DOHH2 (cell line): ENCODE measurements around the gene LYSMD1.

Experiments used
- H3F3A ChIP-seq: fragments of 200-600 bp; sonication (generic), shearing (Covaris generic); 2 replicates; pipeline ENCODE4 v1.6.0; 2016; ENCODE audit warnings: antibody characterized with exemption, mild to moderate bottlenecking; ENCODE audit not compliant: control insufficient read depth, insufficient read depth
- H3K27ac ChIP-seq: fragments of 200-600 bp; sonication (generic); 2 replicates; pipeline ENCODE4 v1.5.1; 2014; ENCODE audit warnings: low read depth, mild to moderate bottlenecking, low read length, moderate library complexity
- H3K27me3 ChIP-seq: fragments of 200-600 bp; sonication (generic); 2 replicates; pipeline ENCODE4 v1.6.1; 2014; ENCODE audit warnings: mild to moderate bottlenecking, low read length, mixed read lengths; ENCODE audit not compliant: control insufficient read depth
- H3K36me3 ChIP-seq: fragments of 200-600 bp; sonication (generic); 2 replicates; pipeline ENCODE4 v1.6.1; 2014; ENCODE audit warnings: mild to moderate bottlenecking, low read length, moderate library complexity, mixed read lengths; ENCODE audit not compliant: control insufficient read depth
- H3K4me1 ChIP-seq: fragments of 200-600 bp; sonication (generic); 2 replicates; pipeline ENCODE4 v1.6.1; 2014; ENCODE audit warnings: mild to moderate bottlenecking, low read length, mixed read lengths; ENCODE audit not compliant: control insufficient read depth
- H3K4me2 ChIP-seq: fragments of 200-600 bp; sonication (generic); 2 replicates; pipeline ENCODE4 v1.6.0; 2014; ENCODE audit warnings: mild to moderate bottlenecking, low read length, moderate library complexity
- H3K4me3 ChIP-seq: fragments of 200-600 bp; sonication (generic); 2 replicates; pipeline ENCODE4 v1.5.1; 2014; ENCODE audit warnings: mild to moderate bottlenecking, low read length, mixed read lengths
- H3K79me2 ChIP-seq: fragments of 200-600 bp; sonication (generic); 2 replicates; pipeline ENCODE4 v1.6.1; 2014; ENCODE audit warnings: mild to moderate bottlenecking, low read length, mixed read lengths; ENCODE audit not compliant: control insufficient read depth
- H3K9me2 ChIP-seq: fragments of 200-600 bp; sonication (generic); replicated peaks from 2 replicates; pipeline ENCODE4 v1.6.1; 2014; ENCODE audit warnings: mild to moderate bottlenecking, low read length, mixed read lengths; ENCODE audit not compliant: control insufficient read depth
- H3K9me3 ChIP-seq: fragments of 200-600 bp; sonication (generic); 2 replicates; pipeline ENCODE4 v1.6.1; 2014; ENCODE audit warnings: antibody characterized with exemption, low read length, mixed read lengths; ENCODE audit not compliant: control insufficient read depth, insufficient read depth
- H4K20me1 ChIP-seq: fragments of 200-600 bp; sonication (generic); 2 replicates; pipeline ENCODE4 v1.6.0; 2014; ENCODE audit warnings: low read depth, mild to moderate bottlenecking, antibody characterized with exemption, low read length, moderate library complexity; ENCODE audit not compliant: control insufficient read depth, insufficient read depth
- EZH2phosphoT487 ChIP-seq: fragments of 200-600 bp; sonication (generic); IDR thresholded peaks from 2 replicates; pipeline ENCODE4 v1.6.1; 2017; ENCODE audit warnings: borderline replicate concordance, mild to moderate bottlenecking, antibody characterized with exemption, low read length, moderate library complexity, mixed read lengths
- TF ChIP-seq, protein P1 (sequence below): fragments of 200-600 bp; sonication (generic); IDR thresholded peaks from one replicate; pipeline ENCODE4 v1.5.1; 2014; ENCODE audit warnings: antibody characterized with exemption, mild to moderate bottlenecking, low read depth, low read length; ENCODE audit not compliant: poor library complexity, severe bottlenecking

Gene LYSMD1, protein sequence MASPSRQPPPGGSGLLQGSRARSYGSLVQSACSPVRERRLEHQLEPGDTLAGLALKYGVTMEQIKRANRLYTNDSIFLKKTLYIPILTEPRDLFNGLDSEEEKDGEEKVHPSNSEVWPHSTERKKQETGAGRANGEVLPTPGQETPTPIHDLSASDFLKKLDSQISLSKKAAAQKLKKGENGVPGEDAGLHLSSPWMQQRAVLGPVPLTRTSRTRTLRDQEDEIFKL

DNA sequence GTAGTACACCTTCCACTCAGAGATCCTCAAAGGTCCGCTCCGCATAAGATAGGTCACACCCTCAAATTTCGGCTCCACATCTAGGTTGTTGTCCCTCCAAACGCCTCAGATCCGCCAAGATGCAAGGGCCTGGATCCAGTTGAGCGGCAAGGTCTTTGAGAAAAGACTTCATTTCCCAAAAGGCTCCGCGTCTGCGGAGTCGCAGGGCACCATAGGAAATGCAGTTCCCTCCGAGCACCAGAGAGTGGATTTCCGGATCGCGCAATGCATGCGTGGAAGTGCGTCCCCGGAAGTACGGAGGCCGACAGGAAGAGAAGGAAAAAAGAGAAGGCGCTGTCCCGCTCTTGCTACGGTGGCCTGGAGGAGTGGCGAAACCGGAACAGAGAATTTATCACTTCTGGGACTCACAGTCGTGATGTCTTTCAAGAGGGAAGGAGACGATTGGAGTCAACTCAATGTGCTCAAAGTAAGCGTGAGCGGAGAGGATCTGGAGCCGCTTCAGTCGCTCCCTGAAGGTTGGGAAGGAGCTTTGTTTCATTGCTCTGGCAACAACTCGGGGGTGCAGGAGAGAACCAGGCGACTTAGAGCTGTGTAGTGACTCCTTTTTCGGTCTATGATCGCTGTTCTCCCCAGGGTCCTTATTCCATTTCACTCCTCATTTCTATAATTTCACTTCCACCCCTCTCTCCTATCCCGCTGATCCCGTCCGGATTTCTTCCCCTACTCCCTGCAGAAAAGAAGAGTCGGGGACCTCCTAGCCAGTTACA is at the start of gene LYSMD1, which contains the start of gene SCNM1:
LYSMD1 (minus strand) TSS at position 165 of the 767 bp plus-strand sequence. CDS start 644 bp downstream, outside the sequence.
SCNM1 (plus strand) TSS at position 407 of the 767 bp plus-strand sequence; CDS start at position 416, 9 bp downstream.
- H3K27me3 ChIP-seq, result no peaks in the 10 kb centered on the region
- H3K9me3 ChIP-seq, result no peaks in the 10 kb centered on the region
- TF ChIP-seq, protein P1, sequence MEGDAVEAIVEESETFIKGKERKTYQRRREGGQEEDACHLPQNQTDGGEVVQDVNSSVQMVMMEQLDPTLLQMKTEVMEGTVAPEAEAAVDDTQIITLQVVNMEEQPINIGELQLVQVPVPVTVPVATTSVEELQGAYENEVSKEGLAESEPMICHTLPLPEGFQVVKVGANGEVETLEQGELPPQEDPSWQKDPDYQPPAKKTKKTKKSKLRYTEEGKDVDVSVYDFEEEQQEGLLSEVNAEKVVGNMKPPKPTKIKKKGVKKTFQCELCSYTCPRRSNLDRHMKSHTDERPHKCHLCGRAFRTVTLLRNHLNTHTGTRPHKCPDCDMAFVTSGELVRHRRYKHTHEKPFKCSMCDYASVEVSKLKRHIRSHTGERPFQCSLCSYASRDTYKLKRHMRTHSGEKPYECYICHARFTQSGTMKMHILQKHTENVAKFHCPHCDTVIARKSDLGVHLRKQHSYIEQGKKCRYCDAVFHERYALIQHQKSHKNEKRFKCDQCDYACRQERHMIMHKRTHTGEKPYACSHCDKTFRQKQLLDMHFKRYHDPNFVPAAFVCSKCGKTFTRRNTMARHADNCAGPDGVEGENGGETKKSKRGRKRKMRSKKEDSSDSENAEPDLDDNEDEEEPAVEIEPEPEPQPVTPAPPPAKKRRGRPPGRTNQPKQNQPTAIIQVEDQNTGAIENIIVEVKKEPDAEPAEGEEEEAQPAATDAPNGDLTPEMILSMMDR, result no peak
- no peak for TF ChIP-seq EZH2phosphoT487

DNA sequence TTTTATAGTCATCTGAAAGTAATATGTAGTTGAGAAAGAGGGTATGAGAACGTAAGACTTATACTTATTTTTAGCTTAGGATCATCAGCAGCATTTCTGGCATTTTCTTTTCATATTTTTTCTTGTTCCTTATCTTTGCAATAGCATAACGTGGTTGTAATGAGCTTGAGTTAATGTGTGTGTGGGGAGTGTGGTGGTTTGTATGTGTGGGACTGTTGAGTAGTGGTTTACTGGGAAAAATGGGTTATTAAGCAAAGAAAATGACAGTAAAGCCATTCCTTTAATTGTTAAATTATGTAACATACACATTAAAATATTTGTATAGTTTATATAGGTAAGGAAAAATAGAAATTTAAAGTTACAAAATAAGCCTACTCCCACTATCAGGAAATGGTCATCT is 47.9 kb upstream of the LYSMD1 start:
- Histone ChIP-seq H4K20me1 (0 out of 2 replicates have a peak, but pooled peaks cover 3% of the 10 kb centered on the region), H3K27me3 (no peaks in the 10 kb centered on the region), H3K4me1 (no peaks in the 10 kb centered on the region), H3K27ac (no peak overlapping the region), H3K9me2 (no peaks in the 10 kb centered on the region), H3K4me2 (no peak overlapping the region), H3K4me3 (no peak overlapping the region), H3K36me3 (peaks cover 62% of the 10 kb centered on the region), H3K9me3 (no peaks in the 10 kb centered on the region), H3F3A (peaks cover 3% of the 10 kb centered on the region; the same call in 1 of the 2 replicates), H3K79me2 (peaks cover 97% of the 10 kb centered on the region)
- TF ChIP-seq, protein P1, result no peak
- TF ChIP-seq EZH2phosphoT487, result no peak

More for the DNA sequence above, at the start of gene LYSMD1, which contains the start of gene SCNM1:
- Histone ChIP-seq H3K4me2 (peak within 1 kb of the TSS; percentile 84), H3K9me2 (no peaks in the 10 kb centered on the region), H3F3A (peaks cover 11% of the 10 kb centered on the region; the same call in 1 of the 2 replicates), H3K79me2 (peaks cover 31% of the 10 kb centered on the region), H3K4me3 (peak within 1 kb of the TSS; percentile 91), H3K4me1 (peaks cover 23% of the 10 kb centered on the region), H3K36me3 (peaks cover 43% of the 10 kb centered on the region), H4K20me1 (no peaks in the 10 kb centered on the region), H3K27ac (peak within 1 kb of the TSS; percentile 45; the same call in 1 of the 2 replicates)

DNA sequence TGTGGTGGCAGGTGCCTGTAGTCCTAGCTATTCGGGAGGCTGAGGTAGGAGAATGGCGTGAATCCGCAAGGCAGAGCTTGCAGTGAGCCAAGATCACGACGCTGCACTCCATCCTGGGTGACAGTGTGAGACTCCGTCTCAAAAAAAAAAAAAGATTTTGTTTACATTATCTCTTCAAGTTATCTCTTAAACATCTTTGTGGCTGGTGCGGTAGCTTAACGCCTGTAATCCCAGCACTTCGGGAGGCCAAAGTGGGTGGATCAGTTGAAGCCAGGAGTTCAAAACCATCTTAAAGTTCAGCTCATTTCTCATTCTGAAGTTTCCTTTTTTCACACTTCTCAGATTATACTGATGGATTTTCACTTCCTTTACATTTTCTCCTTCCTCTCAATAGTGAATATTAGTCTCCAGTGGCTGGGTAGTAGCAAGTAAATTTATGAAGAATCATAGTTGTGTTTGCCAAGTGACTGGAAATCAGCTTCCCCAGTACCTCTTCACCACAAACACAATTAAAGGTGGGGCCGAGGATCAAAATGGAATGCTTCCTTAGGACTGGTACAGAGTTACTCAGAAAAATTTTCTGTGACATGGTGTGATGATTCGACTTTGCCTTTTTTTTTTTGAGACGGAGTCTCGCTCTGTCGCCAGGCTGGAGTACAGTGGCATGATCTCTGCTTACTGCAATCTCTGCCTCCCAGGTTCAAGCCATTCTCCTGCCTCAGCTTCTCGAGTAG is 46.4 kb upstream of the LYSMD1 start:
- Histone ChIP-seq H3K27me3 (no peaks in the 10 kb centered on the region), H4K20me1 (0 out of 2 replicates have a peak, but pooled peaks cover 3% of the 10 kb centered on the region), H3K9me2 (no peaks in the 10 kb centered on the region), H3F3A (peaks cover 3% of the 10 kb centered on the region; the same call in 1 of the 2 replicates), H3K4me2 (no peak overlapping the region), H3K27ac (no peak overlapping the region), H3K4me3 (no peak overlapping the region), H3K79me2 (peaks cover 97% of the 10 kb centered on the region), H3K36me3 (peaks cover 66% of the 10 kb centered on the region), H3K4me1 (no peaks in the 10 kb centered on the region), H3K9me3 (no peaks in the 10 kb centered on the region)
- TF ChIP-seq EZH2phosphoT487, result no peak
